Caco-2 (cell line): ENCODE data around the gene ARHGAP44. TPM values are rescaled to one million over a fixed set of nuclear protein-coding genes. Genes with fewer than 3 reads are reported as not detected.

ENCODE experiments used
- BruUV-seq: library from RNA; stranded (reverse); fragments of 400-500 nt; replicated peaks from 2 replicates; lab custom pipeline; 2021; lab: Mats Ljungman, UMichigan
- CTCF ChIA-PET: fragments of 300-600 bp; sonication (Branson Sonifier 250); formaldehyde crosslinking; loops from one replicate; lab custom pipeline; 2022; ENCODE audit warnings: antibody characterized with exemption; lab: Charles Lee
- POLR2A ChIA-PET: fragments of 300-600 bp; sonication (Branson Sonifier 250); formaldehyde crosslinking; loops from one replicate; lab custom pipeline; 2022; ENCODE audit warnings: antibody characterized with exemption; lab: Charles Lee
- DNase-seq, 2 experiments: peaks; one replicate each; pipeline versions ENCODE4 v3.0.0 to v3.0.0-alpha.2; 2020 to 2022
- H3K27me3 ChIP-seq: replicated peaks from 2 replicates; pipeline ENCODE4 v1.6.0; 2011; ENCODE audit warnings: low read length; ENCODE audit not compliant: control insufficient read depth, insufficient read depth
- H3K36me3 ChIP-seq: 2 replicates; pipeline ENCODE4 v1.5.1; 2011; ENCODE audit warnings: low read length; ENCODE audit not compliant: control insufficient read depth, insufficient read depth
- H3K4me1 ChIP-seq: fragments of 250-450 bp; sonication (Bioruptor Pico); 2 replicates; pipeline ENCODE4 v1.5.1; 2020; ENCODE audit warnings: mild to moderate bottlenecking
- H3K4me3 ChIP-seq: 2 replicates; pipeline ENCODE4 v1.5.1; 2011; ENCODE audit warnings: low read depth, mild to moderate bottlenecking, control low read depth, low read length
- H3K9me3 ChIP-seq: fragments of 250-450 bp; sonication (Bioruptor Pico); 2 replicates; pipeline ENCODE4 v1.5.1; 2020; ENCODE audit warnings: mild to moderate bottlenecking, moderate library complexity
- H3K27ac Mint-ChIP-seq: one replicate; pipeline ENCODE4 v1.8.0; 2022; ENCODE audit warnings: mixed read lengths; ENCODE audit not compliant: unreplicated experiment
- H3K27me3 Mint-ChIP-seq: one replicate; pipeline ENCODE4 v1.8.0; 2022; ENCODE audit warnings: mixed read lengths; ENCODE audit not compliant: insufficient read depth, unreplicated experiment
- H3K36me3 Mint-ChIP-seq: one replicate; pipeline ENCODE4 v1.8.0; 2022; ENCODE audit warnings: mild to moderate bottlenecking, mixed read lengths; ENCODE audit not compliant: insufficient read depth, unreplicated experiment
- H3K4me1 Mint-ChIP-seq: one replicate; pipeline ENCODE4 v1.8.0; 2022; ENCODE audit warnings: low read depth, mixed read lengths; ENCODE audit not compliant: unreplicated experiment
- H3K4me3 Mint-ChIP-seq: one replicate; pipeline ENCODE4 v1.8.0; 2022; ENCODE audit warnings: mild to moderate bottlenecking, moderate library complexity, mixed read lengths; ENCODE audit not compliant: unreplicated experiment
- H3K9me3 Mint-ChIP-seq: one replicate; pipeline ENCODE4 v1.8.0; 2022; ENCODE audit warnings: mixed read lengths; ENCODE audit not compliant: unreplicated experiment
- CTCF ChIP-seq, 2 experiments: fragments of 200-600 bp in 1 of 2; IDR thresholded peaks; 1 replicate in 1 of 2; 2 replicates in 1 of 2; pipeline versions ENCODE4 v1.5.1 to v1.8.0; 2011 to 2022; ENCODE audit warnings: antibody characterized with exemption in 1 of 2, control low read depth in 1 of 2, inconsistent platforms in 1 of 2, low read depth in 1 of 2, low read length in 1 of 2, mild to moderate bottlenecking in 1 of 2, moderate library complexity in 1 of 2; ENCODE audit not compliant: insufficient read depth in 1 of 2, severe bottlenecking in 1 of 2, unreplicated experiment in 1 of 2
- intact Hi-C: fragments of 100-400 bp; cut with micrococcal nuclease; formaldehyde crosslinking; loops from one replicate; pipeline ENCODE4 v1.10.0; 2022; ENCODE audit not compliant: unreplicated experiment
- total RNA-seq: library from RNA; stranded (reverse); gene quantifications from 2 replicates; pipeline ENCODE4 v1.2.3, GENCODE V29; 2022

Gene ARHGAP44
- total RNA-seq, 1 experiment from 2014 or later, result 4.5 TPM

DNA sequence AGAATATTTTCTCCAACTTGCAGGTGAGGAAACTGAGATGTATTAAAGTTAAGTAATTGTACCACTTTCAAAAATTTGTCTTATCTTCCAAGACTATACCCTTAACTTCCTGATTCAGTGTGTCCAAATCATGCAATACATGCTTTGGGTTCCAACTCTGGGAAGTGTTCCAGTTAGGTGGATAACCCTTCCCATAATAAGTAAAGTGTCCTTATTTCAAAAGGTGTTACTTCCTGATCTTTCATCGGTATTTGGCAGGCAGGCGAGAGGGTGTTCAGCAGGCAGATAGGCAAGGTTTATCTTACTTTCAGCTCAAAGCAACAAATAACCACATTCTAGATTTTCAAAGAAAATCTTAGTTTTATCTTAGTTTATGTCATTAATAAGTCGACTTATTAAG is 46.3 kb upstream of the ARHGAP44 start:
- no peaks in the 10 kb centered on the region for H3K4me1 ChIP-seq
- Mint-ChIP-seq H3K27me3 (no peaks in the 10 kb centered on the region), H3K4me1 (peaks cover 10% of the 10 kb centered on the region), H3K4me3 (no peak overlapping the region), H3K9me3 (no peaks in the 10 kb centered on the region), H3K27ac (no peak overlapping the region), H3K36me3 (no peaks in the 10 kb centered on the region)
- no peaks in the 10 kb centered on the region for H3K9me3 ChIP-seq
- no peaks in the 10 kb centered on the region for H3K27me3 ChIP-seq
- TF ChIP-seq CTCF (IDR thresholded peaks at IDR 0.05; ENCODE audit: insufficient read depth in 1 of 2, low read depth in 1 of 2, low read length in 1 of 2, severe bottlenecking in 1 of 2, unreplicated experiment in 1 of 2), result no peak
- CTCF ChIA-PET, result interaction anchor here (0.6 to 1.3 kb wide), 2 partner anchors 197 to 484 kb away, joined by 3 to 9 read pairs; no protein-coding TSS in a partner anchor
- no TSS peak for BruUV-seq
- intact Hi-C loops, result loop anchor here (5.0 kb wide), 1 partner anchor 196 kb away; no protein-coding TSS in a partner anchor
- H3K36me3 ChIP-seq, result no peaks in the 10 kb centered on the region
- H3K4me3 ChIP-seq, result no peak overlapping the region
- DNase-seq, result no peak
- POLR2A ChIA-PET, result no interaction called here

DNA sequence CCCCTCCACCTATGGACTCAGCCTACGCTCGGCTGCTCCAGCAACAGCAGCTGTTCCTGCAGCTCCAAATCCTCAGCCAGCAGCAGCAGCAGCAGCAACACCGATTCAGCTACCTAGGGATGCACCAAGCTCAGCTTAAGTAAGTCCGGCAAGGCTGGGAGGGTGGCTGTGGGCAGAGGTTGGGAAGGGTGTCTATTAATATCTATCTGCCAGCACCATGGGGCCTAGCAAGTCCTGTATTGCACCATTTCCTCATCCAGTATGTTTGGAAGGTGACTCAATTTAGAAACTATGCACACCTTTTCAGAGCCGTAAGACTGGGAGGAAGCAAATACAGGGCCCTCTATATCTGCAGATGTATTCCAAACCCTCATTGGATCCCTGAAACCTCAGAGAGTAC is 45.0 kb upstream of the ARHGAP44 start:
- H3K27me3 Mint-ChIP-seq, result no peaks in the 10 kb centered on the region
- no peaks in the 10 kb centered on the region for H3K27me3 ChIP-seq
- no peaks in the 10 kb centered on the region for H3K9me3 ChIP-seq
- no peak for DNase-seq
- no peak for TF ChIP-seq CTCF (IDR thresholded peaks at IDR 0.05; ENCODE audit: insufficient read depth in 1 of 2, low read depth in 1 of 2, low read length in 1 of 2, severe bottlenecking in 1 of 2, unreplicated experiment in 1 of 2)
- H3K36me3 Mint-ChIP-seq, result no peaks in the 10 kb centered on the region
- H3K9me3 Mint-ChIP-seq, result no peaks in the 10 kb centered on the region
- ChIA-PET CTCF (no interaction called here), POLR2A (no interaction called here)
- peaks cover 10% of the 10 kb centered on the region for H3K4me1 Mint-ChIP-seq
- no peak overlapping the region for H3K4me3 ChIP-seq
- H3K4me1 ChIP-seq, result no peaks in the 10 kb centered on the region
- H3K36me3 ChIP-seq, result no peaks in the 10 kb centered on the region
- intact Hi-C loops, result loop anchor here (5.0 kb wide), 1 partner anchor 197 kb away; no protein-coding TSS in a partner anchor
- H3K27ac Mint-ChIP-seq, result no peak overlapping the region
- no peak overlapping the region for H3K4me3 Mint-ChIP-seq
- BruUV-seq, result no TSS peak

DNA sequence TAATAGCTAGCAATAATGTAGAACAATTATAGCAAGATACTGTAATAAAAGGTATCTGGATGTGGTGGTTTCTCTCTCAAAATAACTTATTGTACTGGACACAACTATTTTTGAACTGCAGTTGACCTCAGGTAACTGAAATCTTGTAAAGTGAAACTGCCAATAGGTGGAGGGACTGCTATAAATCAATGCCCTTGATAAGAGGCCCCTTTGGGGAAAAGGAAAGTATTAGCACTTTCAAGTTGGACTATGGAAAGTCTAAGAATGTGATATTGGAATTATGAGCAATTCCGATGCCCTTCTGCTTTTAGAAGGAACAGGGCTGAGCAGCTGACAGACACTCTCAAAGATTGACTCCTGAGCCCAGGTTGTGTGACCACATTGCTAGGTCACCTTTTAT is 44.5 kb upstream of the ARHGAP44 start:
- Histone ChIP-seq H3K36me3 (no peaks in the 10 kb centered on the region), H3K4me1 (no peaks in the 10 kb centered on the region), H3K27me3 (no peaks in the 10 kb centered on the region), H3K9me3 (no peaks in the 10 kb centered on the region), H3K4me3 (no peak overlapping the region)
- Mint-ChIP-seq H3K9me3 (no peaks in the 10 kb centered on the region), H3K27ac (no peak overlapping the region), H3K27me3 (no peaks in the 10 kb centered on the region), H3K4me1 (peaks cover 10% of the 10 kb centered on the region), H3K36me3 (no peaks in the 10 kb centered on the region), H3K4me3 (no peak overlapping the region)
- no peak for TF ChIP-seq CTCF (IDR thresholded peaks at IDR 0.05; ENCODE audit: insufficient read depth in 1 of 2, low read depth in 1 of 2, low read length in 1 of 2, severe bottlenecking in 1 of 2, unreplicated experiment in 1 of 2)
- ChIA-PET POLR2A (no interaction called here), CTCF (no interaction called here)
- no TSS peak for BruUV-seq
- intact Hi-C loops, result loop anchor here (5.0 kb wide), 1 partner anchor 197 kb away; no protein-coding TSS in a partner anchor
- no peak for DNase-seq
